ENCODE measurements around the gene SRSF3.

SRSF3 gene

GRCh38 chr6:36624461-36625157 lies 30.4 kb downstream of the SRSF3 start:
- DNase-seq: no peak

GRCh38 chr6:36625158-36625919 lies 31.2 kb downstream of the SRSF3 start:
- DNase-seq: no peak

GRCh38 chr6:36626636-36627035 lies 32.5 kb downstream of the SRSF3 start:
- no peak for DNase-seq

GRCh38 chr6:36627141-36627540 lies 33.0 kb downstream of the SRSF3 start:
- DNase-seq: no peak

- DNase-seq: no peak
These were observed 33.7 kb downstream of the SRSF3 start for GRCh38 chr6:36627801-36628246.

GRCh38 chr6:36629784-36630183 lies 35.6 kb downstream of the SRSF3 start:
- no peak for DNase-seq

- no peak for DNase-seq
These were observed 37.3 kb downstream of the SRSF3 start for GRCh38 chr6:36631326-36632011.

- DNase-seq: no peak
These were observed 39.2 kb downstream of the SRSF3 start for GRCh38 chr6:36633370-36633769.

- no peak for DNase-seq
These were observed 39.8 kb downstream of the SRSF3 start for GRCh38 chr6:36633915-36634314.

GRCh38 chr6:36634317-36635108 lies 40.4 kb downstream of the SRSF3 start:
- DNase-seq: no peak

- DNase-seq: no peak
These were observed 42.1 kb downstream of the SRSF3 start for GRCh38 chr6:36636283-36636682.

GRCh38 chr6:36636687-36637418 lies 42.7 kb downstream of the SRSF3 start:
- no peak for DNase-seq

GRCh38 chr6:36638579-36638978 lies 44.4 kb downstream of the SRSF3 start:
- DNase-seq: no peak

GRCh38 chr6:36639171-36639808 lies 45.1 kb downstream of the SRSF3 start:
- no peak for DNase-seq

GRCh38 chr6:36641543-36641942 lies 47.4 kb downstream of the SRSF3 start:
- DNase-seq: no peak

GRCh38 chr6:36642913-36643817 lies 49.0 kb downstream of the SRSF3 start:
- DNase-seq: no peak

- no peak for DNase-seq
These were observed 49.8 kb downstream of the SRSF3 start for GRCh38 chr6:36643977-36644376.

GRCh38 chr6:36649086-36649485 lies 54.9 kb downstream of the SRSF3 start:
- no peak for DNase-seq

- no peak for DNase-seq
These were observed 55.7 kb downstream of the SRSF3 start for GRCh38 chr6:36649701-36650484.
